ENCODE measurements around the gene RSPH6A. TPM values are rescaled to one million over a fixed set of nuclear protein-coding genes. Genes with fewer than 3 reads are reported as not detected.

RSPH6A gene
- total and polyA plus RNA-seq, 2 of the 13 experiments (the other 11 are each of a cell fraction or from before 2014, with no cell fraction given), result 0.07 TPM; not detected in 1

- TF ChIP-seq RNF219 (CRISPR knock-in tag; IDR thresholded peaks at IDR 0.05), result 0 out of 2 replicates have a peak, but pooled peaks have one; percentile 67
- TF ChIP-seq NFYC (CRISPR knock-in tag; IDR thresholded peaks at IDR 0.05), result peak; percentile 16; the same call in 1 of the 2 replicates
- TF ChIP-seq TBP (CRISPR knock-in tag; IDR thresholded peaks at IDR 0.05), result no peak
- peak; percentile 42; the same call in 1 of the 2 replicates for TF ChIP-seq MXD4 (CRISPR knock-in tag; IDR thresholded peaks at IDR 0.05)
- no peak for TF ChIP-seq JDP2 (CRISPR knock-in tag; IDR thresholded peaks at IDR 0.05; ENCODE audit: borderline replicate concordance)
- 0 out of 2 replicates have a peak, but pooled peaks have one; percentile 46 for TF ChIP-seq ERF (CRISPR knock-in tag; IDR thresholded peaks at IDR 0.05)
- no peak for TF ChIP-seq SOX13 (IDR thresholded peaks at IDR 0.05)
- TF ChIP-seq SOX13 (CRISPR knock-in tag; conservative IDR thresholded peaks at IDR 0.05 in 1 of 2, IDR thresholded peaks at IDR 0.05 in 1 of 2), result peak in 1 of 2 experiments; percentile 42; a peak in 1 of 4 replicates
- no peak for TF ChIP-seq HES4 (CRISPR knock-in tag; IDR thresholded peaks at IDR 0.05; ENCODE audit: borderline replicate concordance)
- TF ChIP-seq ZBTB7A (CRISPR knock-in tag; IDR thresholded peaks at IDR 0.05), result no peak
- TF ChIP-seq ARID4A (CRISPR knock-in tag; IDR thresholded peaks at IDR 0.05; ENCODE audit: borderline replicate concordance), result peak; percentile 63
- peak in 1 of 2 experiments; percentile 9; a peak in 1 of 4 replicates for TF ChIP-seq HMGXB4 (CRISPR knock-in tag; IDR thresholded peaks at IDR 0.05; ENCODE audit: borderline replicate concordance in 1 of 2, low read depth in 1 of 2)
- TF ChIP-seq DRAP1 (CRISPR knock-in tag; IDR thresholded peaks at IDR 0.05), result peak; percentile 38; the same call in 1 of the 2 replicates
- no peak for TF ChIP-seq RBM22 (optimal IDR thresholded peaks at IDR 0.05; ENCODE audit: low read length)
- peak; percentile 42 for TF ChIP-seq GATAD2A (CRISPR knock-in tag; IDR thresholded peaks at IDR 0.05)
- TF ChIP-seq ELF3 (CRISPR knock-in tag; IDR thresholded peaks at IDR 0.05), result peak; percentile 18; the same call in 1 of the 2 replicates
- no peak for TF ChIP-seq ZNF20 (CRISPR knock-in tag; IDR thresholded peaks at IDR 0.05)
- no peak for TF ChIP-seq JARID2 (CRISPR knock-in tag; IDR thresholded peaks at IDR 0.05; ENCODE audit: insufficient replicate concordance)
- TF ChIP-seq ZNF547 (CRISPR knock-in tag; IDR thresholded peaks at IDR 0.05), result no peak
- peak; percentile 56; the same call in 1 of the 2 replicates for TF ChIP-seq SP5 (CRISPR knock-in tag; IDR thresholded peaks at IDR 0.05; ENCODE audit: borderline replicate concordance, low read depth)
Observed at GRCh38 chr19:45767410-45767880, 47.7 kb downstream of the RSPH6A start (continued).

All from HepG2 (cell line).